Endothelial cell (in vitro differentiated cells): ENCODE measurements around the gene REELD1. TPM values are rescaled to one million over a fixed set of nuclear protein-coding genes. Genes with fewer than 3 reads are reported as not detected.

Experiments
- DNase-seq: peaks from one replicate; pipeline ENCODE4 v3.0.0; 2021; ENCODE audit warnings: low spot score
- H3K27ac Mint-ChIP-seq: one replicate; pipeline ENCODE4 v1.8.0; 2021; ENCODE audit warnings: mixed read lengths, inconsistent platforms; ENCODE audit not compliant: unreplicated experiment
- H3K27me3 Mint-ChIP-seq: one replicate; pipeline ENCODE4 v1.8.0; 2021; ENCODE audit warnings: mild to moderate bottlenecking, moderate library complexity, mixed read lengths, inconsistent platforms; ENCODE audit not compliant: unreplicated experiment
- H3K36me3 Mint-ChIP-seq: one replicate; pipeline ENCODE4 v1.8.0; 2021; ENCODE audit warnings: mild to moderate bottlenecking, low read depth, mixed read lengths, inconsistent platforms; ENCODE audit not compliant: unreplicated experiment
- H3K4me1 Mint-ChIP-seq: one replicate; pipeline ENCODE4 v1.8.0; 2021; ENCODE audit warnings: mild to moderate bottlenecking, mixed read lengths, inconsistent platforms; ENCODE audit not compliant: unreplicated experiment
- H3K4me3 Mint-ChIP-seq: one replicate; pipeline ENCODE4 v1.8.0; 2021; ENCODE audit warnings: mild to moderate bottlenecking, mixed read lengths, inconsistent platforms; ENCODE audit not compliant: unreplicated experiment
- H3K9me3 Mint-ChIP-seq: one replicate; pipeline ENCODE4 v1.8.0; 2021; ENCODE audit warnings: mixed read lengths, inconsistent platforms; ENCODE audit not compliant: unreplicated experiment
- CTCF ChIP-seq: fragments of 200-600 bp; sonication (generic); IDR thresholded peaks from one replicate; pipeline ENCODE4 v1.5.0; 2021; ENCODE audit warnings: antibody characterized with exemption; ENCODE audit not compliant: unreplicated experiment
- total RNA-seq: library from RNA; stranded (reverse); fragmentation: NEBNext Ultra II Directional; extraction: Animal tissue kit (Norgen Biotek cat#: 25700); gene quantifications from one replicate; pipeline ENCODE4 v1.2.1, GENCODE V29; 2021; ENCODE audit not compliant: unreplicated experiment

REELD1 gene
- total RNA-seq, 1 donor from 2014 or later: 0.26 TPM

- Mint-ChIP-seq H3K27ac (no peak overlapping the region), H3K9me3 (no peaks in the 10 kb centered on the region), H3K36me3 (peaks cover 11% of the 10 kb centered on the region), H3K4me3 (no peak overlapping the region), H3K4me1 (peaks cover 34% of the 10 kb centered on the region), H3K27me3 (peaks cover 7% of the 10 kb centered on the region)
- no peak for DNase-seq
- peak; percentile 61 for TF ChIP-seq CTCF
Observed at GRCh38 chr4:146243141-146243882, 29.0 kb downstream of the REELD1 start.

- Mint-ChIP-seq H3K27me3 (peaks cover 8% of the 10 kb centered on the region), H3K4me3 (no peak overlapping the region), H3K9me3 (no peaks in the 10 kb centered on the region), H3K36me3 (peaks cover 11% of the 10 kb centered on the region), H3K4me1 (peaks cover 36% of the 10 kb centered on the region), H3K27ac (no peak overlapping the region)
- no peak for DNase-seq
- no peak for TF ChIP-seq CTCF
Observed at GRCh38 chr4:146243883-146244277, 29.5 kb downstream of the REELD1 start.

- no peak for TF ChIP-seq CTCF
- Mint-ChIP-seq H3K27ac (no peak overlapping the region), H3K27me3 (peaks cover 8% of the 10 kb centered on the region), H3K36me3 (peaks cover 11% of the 10 kb centered on the region), H3K4me3 (no peak overlapping the region), H3K4me1 (peaks cover 36% of the 10 kb centered on the region), H3K9me3 (no peaks in the 10 kb centered on the region)
- no peak for DNase-seq
Observed at GRCh38 chr4:146244496-146244895, 30.2 kb downstream of the REELD1 start.

GRCh38 chr4:146245246-146245645, 30.9 kb downstream of the REELD1 start:
- Mint-ChIP-seq H3K4me3 (no peak overlapping the region), H3K27me3 (peaks cover 9% of the 10 kb centered on the region), H3K36me3 (peaks cover 11% of the 10 kb centered on the region), H3K4me1 (peaks cover 36% of the 10 kb centered on the region), H3K27ac (no peak overlapping the region), H3K9me3 (no peaks in the 10 kb centered on the region)
- DNase-seq: no peak
- no peak for TF ChIP-seq CTCF

GRCh38 chr4:146245850-146246249, 31.5 kb downstream of the REELD1 start:
- Mint-ChIP-seq H3K36me3 (peaks cover 11% of the 10 kb centered on the region), H3K4me3 (no peak overlapping the region), H3K9me3 (no peaks in the 10 kb centered on the region), H3K27ac (no peak overlapping the region), H3K4me1 (peaks cover 34% of the 10 kb centered on the region), H3K27me3 (peaks cover 10% of the 10 kb centered on the region)
- no peak for TF ChIP-seq CTCF
- DNase-seq: no peak
